NK-92 (cell line): ENCODE results near the gene SMIM41.

Experiments
- DNase-seq: peaks from one replicate; lab custom pipeline; 2025; ENCODE audit not compliant: unreplicated experiment; lab: John Stamatoyannopoulos, UW

SMIM41 gene

GRCh38 chr12:52079576-52080402, at the start of gene SMIM41:
Gene SMIM41, plus strand, starts transcription at chr12:52079704. Its CDS starts 76 bp downstream, at chr12:52079780.
- no peak for DNase-seq

DNA sequence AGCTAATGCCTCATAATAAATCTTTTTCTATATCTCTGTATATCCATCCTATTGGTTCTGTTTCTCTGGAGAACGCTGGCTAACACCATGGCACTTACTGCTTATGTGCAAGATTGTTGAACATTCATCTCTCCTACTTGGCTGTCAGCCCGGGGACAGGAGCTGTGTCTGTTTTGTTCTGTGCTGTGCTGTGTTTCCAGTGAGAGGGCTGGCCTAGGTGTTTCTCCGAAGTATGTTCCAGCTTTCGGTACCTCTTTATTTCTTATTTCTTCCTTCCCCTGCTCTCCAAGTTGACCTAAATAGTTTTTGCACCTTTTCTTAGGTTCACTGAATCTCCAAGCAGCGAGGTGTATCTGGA, 47.1 kb upstream of the SMIM41 start:
- no peak for DNase-seq

- peak; percentile 31 for DNase-seq
These were observed 46.6 kb upstream of the SMIM41 start for GRCh38 chr12:52032804-52033445.

GRCh38 chr12:52033446-52034140, 45.9 kb upstream of the SMIM41 start:
- DNase-seq = no peak

DNA sequence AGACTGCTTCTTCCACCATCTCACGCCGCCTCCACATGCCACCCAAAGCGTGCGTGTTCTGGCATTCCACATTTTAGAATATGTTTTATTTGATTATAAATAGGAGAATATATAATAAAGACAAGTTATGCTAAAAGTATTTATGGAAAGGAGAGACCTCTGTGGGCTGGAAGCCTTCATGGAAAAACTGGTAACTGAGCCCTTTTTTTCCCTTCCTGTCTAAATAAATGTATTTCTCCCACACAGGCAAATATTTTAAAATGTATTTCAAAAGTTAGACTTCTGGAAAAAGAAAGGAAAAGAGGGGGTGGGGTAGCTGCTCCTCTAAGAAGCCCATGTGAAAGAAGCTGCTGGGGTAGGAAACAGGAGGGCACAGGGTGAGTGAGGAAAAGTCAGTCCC, 44.3 kb upstream of the SMIM41 start:
- DNase-seq = no peak

GRCh38 chr12:52035926-52036325, 43.6 kb upstream of the SMIM41 start:
- no peak for DNase-seq

DNA sequence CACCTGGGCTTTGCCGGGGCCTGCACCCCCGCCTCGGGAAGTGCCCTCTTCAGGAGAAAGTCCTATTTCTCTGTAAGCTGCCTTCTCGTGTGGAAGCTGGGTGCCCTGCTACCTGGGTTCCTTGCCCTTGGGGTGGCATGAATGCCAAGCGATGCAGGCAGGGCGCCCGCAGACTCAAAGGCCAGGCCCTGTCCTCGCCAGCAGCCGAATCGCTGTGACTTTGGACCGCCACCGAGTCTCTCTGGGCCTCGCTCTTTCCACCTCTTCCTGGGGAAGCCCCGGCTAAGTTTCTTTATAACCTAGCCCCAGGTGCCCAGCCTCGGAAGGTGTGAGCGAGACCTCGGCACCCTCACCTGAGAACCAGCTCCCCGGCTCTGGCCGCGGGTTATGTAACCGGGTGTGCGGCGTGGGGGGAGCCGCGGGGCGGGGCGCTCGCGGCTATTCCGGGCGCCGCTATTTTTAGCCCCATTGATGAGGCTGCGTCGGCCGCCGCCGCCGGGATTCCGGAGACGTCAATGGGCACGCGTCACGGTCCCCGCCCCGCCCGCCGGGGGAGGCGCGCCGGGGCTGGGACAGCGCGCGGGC, 42.8 kb upstream of the SMIM41 start:
- DNase-seq = peak; percentile 20

DNA sequence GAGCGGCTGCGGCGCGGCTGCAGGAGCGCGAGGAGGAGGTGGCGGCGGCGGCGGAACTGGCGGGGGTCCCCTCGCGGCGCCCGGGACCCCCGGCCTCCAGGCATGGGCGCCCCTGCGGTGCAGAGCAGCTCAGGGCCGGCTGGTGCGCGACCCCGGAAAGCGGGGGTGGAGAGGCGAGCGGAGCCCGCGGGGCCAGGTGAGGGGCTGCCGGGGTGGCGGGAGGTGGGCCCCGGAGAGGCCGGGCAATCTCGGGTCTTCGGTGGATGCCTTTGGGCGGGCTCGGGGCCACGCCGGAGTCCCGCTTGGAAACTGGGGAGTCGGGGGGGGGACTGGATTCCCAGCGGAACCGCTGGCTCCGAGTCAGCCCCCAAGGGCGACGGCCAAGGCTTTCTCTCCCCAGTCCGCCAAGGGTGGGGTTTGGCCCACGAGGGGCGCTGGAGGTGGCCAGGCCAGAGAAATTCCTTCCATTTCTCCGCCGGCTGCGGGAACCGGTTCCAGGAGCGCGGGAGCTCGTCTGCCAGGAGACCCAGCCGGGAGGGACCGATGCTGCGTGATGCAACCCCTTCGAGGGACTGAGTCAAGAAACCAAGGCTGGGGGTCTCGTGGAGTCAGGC, 42.1 kb upstream of the SMIM41 start:
- DNase-seq = no peak

GRCh38 chr12:52038447-52038846, 41.1 kb upstream of the SMIM41 start:
- DNase-seq = no peak

DNA sequence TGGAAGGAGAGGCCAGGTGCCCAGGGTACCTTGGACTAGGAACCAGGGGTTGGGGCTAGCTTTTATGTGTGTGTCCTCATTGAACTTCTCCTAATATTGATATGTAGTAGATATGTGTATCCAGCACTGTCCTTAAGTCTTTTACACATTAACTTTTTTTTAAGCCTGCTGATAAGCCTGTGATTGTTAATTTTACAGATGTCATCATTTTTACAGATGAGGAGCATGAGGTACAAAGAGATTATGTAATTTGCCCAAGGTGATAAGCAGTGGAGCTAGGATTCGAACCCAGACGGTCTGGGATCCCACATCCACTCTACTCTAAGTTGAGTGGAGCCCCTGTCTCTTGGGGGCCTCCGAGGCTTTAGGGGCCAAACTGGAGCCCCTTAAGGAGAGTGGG, 38.5 kb upstream of the SMIM41 start:
- no peak for DNase-seq

DNA sequence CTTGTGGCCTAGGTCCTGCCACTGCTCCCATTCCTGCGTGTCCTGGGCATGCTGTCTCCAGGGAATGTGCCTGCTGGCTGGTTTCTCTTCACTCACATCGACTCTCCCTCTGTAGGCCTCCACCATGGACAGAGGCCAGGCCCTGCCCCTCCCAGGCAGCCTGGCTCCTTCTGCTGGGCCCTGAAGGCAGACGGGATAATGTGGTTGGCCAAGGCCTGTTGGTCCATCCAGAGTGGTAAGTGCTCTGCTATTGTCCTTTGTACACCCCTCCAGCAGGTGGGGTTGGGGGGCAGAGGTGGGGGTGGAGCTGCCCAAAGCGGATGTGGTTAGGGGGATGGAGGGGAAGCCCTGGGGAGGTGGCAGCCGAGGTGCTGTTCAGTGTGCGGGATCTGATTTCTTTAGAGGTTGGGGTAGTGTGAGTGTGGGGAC, 37.8 kb upstream of the SMIM41 start:
- no peak for DNase-seq

- DNase-seq = no peak
These were observed 36.7 kb upstream of the SMIM41 start for GRCh38 chr12:52042706-52043385.

DNA sequence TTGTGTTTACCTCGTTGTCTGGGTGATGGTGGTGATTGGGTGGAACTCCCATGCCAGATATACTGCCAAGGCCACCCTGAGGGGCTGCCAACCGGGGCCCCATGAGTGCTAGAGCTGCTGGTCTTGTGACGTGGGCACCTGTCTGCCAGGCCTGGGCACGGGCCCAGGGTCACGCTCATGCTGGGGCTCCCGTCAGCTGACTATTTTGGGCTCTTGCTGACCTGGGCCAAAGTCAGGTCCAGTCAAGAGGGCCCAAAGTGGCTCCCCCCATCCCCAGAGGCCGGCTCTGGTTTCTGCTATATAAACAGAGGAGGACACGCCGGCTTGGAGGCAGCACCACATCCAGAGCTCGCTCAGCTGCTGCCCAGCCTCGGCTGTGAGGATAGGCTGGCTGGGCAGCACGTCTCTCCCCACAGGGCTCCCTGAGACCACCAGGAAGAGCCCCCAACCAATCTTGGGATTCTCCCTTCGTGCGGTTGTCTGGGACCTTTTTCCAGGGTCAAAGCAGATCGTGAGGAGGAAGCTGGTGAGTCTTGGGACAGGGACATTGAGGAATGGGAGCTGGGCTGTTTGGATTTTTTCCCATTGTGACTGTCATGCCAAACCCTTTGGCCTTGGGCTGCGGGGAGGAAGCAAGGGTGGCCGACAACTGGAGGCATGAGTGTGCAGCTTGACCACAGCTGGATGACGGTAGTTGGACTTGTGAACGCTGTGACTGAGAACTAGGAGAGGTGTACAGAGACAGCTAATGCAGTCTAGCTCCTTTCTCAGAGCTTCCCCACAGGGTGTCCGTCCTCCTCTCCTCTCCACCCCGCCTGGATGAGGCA, 35.9 kb upstream of the SMIM41 start:
- DNase-seq = no peak

DNA sequence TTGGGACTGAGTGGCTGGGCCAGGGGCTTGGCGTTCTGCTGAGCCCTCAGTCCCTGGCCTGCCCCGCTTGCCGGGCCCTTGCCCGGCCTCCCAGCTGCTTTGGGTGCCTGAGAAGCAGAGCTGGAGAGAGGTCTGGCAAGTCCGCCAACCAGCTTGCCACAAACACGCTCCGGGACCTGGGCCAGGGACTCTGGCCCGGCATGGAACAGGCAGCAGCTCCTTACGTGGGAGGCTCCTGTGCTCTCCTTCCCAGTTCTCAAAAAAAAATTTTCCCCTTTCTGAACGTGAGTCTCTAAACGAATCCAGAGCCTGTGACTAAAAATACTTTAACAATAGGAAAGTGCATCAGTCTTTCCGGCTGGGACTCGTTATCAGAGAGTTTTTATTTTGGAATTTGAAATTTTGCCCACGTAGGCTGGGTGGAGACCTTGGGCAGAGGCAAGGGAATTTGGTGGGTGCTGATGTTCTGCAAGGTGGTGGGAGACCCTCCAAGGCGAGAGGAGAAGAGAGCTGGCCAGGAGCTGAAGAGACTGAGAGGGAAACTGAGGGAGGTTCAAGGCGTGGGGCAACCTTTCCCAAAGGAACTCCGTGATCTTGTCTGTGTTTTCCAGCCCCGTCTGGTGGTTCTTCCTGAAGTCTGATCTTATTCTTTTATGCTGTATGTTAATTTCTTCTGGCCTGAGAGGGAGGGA, 35.1 kb upstream of the SMIM41 start:
- no peak for DNase-seq

DNA sequence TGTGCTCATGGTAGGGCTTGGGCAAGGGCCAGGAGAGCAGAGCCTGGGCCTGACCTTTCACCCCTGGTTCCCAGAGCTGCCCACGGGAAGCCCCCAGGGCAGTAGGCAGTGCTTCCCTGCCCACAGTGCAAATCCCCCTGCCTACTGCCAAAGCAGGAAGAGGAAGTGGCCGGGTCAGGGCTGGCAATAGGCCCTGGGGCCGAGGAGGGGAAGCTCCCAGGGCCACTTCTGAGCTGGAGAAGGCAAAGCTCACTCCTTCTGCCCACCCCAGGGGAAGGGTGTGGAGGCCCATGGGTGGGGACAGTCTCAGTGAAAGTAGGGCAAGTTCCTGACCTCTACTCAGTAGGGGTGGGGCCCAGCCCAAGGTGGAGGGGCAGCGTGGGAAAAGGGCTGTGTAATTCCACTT, 33.7 kb upstream of the SMIM41 start:
- no peak for DNase-seq

- no peak for DNase-seq
These were observed 32.6 kb upstream of the SMIM41 start for GRCh38 chr12:52046859-52047258.

GRCh38 chr12:52049286-52049685, 30.2 kb upstream of the SMIM41 start:
- no peak for DNase-seq

- DNase-seq = no peak
These were observed 29.8 kb upstream of the SMIM41 start for GRCh38 chr12:52049688-52050087.

- DNase-seq = no peak
These were observed 29.3 kb upstream of the SMIM41 start for GRCh38 chr12:52050116-52050757.
